WTC11 (cell line): ENCODE data around the gene SEMA4D.

ENCODE experiments used
- ATF1 ChIP-seq: sonication (generic); formaldehyde crosslinking; IDR thresholded peaks from 2 replicates; pipeline ENCODE4 v1.8.1; 2023; ENCODE audit warnings: mild to moderate bottlenecking, moderate library complexity, missing genetic modification reagents
- JUN ChIP-seq: sonication (generic); formaldehyde crosslinking; IDR thresholded peaks from 2 replicates; pipeline ENCODE4 v1.8.0; 2023; ENCODE audit warnings: mild to moderate bottlenecking, missing genetic modification reagents
- SOX15 ChIP-seq: fragments of 250-450 bp; sonication (Bioruptor Pico); IDR thresholded peaks from 2 replicates; pipeline ENCODE4 v1.9.0; 2021; ENCODE audit warnings: mild to moderate bottlenecking
- TF ChIP-seq, protein P1 (sequence below): fragments of 200-600 bp; IDR thresholded peaks from 2 replicates; pipeline ENCODE4 v1.8.0; 2022; ENCODE audit warnings: antibody characterized with exemption
- TF ChIP-seq, protein P2 (sequence below): sonication (generic); formaldehyde crosslinking; IDR thresholded peaks from 2 replicates; pipeline ENCODE4 v1.8.1; 2022; ENCODE audit warnings: mild to moderate bottlenecking, missing genetic modification reagents, moderate library complexity, borderline replicate concordance
- TF ChIP-seq, protein P3 (sequence below): sonication (generic); formaldehyde crosslinking; IDR thresholded peaks from 2 replicates; pipeline ENCODE4 v1.8.1; 2023; ENCODE audit warnings: mild to moderate bottlenecking, missing genetic modification reagents, moderate library complexity

DNA sequence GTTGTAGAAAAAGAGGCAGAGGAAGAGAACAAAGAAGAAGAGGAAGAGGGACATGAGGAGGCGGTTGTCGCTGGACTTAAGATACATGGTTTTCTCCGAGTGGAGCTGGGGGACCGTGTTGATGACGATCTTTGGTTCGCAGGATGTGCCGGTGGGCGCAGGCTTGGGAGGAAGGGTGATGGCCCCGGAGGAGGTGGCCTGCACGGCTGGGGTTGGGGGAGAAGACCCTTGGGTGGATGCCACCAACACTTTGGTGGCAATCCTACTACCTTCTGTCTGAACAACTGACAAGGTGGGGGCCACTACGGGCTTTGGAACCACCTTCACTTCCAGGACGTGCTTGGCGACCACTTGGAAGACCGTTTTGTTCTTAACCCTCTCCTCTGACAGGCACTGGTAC lies 118.9 kb downstream of the SEMA4D start:
- TF ChIP-seq, protein P1, sequence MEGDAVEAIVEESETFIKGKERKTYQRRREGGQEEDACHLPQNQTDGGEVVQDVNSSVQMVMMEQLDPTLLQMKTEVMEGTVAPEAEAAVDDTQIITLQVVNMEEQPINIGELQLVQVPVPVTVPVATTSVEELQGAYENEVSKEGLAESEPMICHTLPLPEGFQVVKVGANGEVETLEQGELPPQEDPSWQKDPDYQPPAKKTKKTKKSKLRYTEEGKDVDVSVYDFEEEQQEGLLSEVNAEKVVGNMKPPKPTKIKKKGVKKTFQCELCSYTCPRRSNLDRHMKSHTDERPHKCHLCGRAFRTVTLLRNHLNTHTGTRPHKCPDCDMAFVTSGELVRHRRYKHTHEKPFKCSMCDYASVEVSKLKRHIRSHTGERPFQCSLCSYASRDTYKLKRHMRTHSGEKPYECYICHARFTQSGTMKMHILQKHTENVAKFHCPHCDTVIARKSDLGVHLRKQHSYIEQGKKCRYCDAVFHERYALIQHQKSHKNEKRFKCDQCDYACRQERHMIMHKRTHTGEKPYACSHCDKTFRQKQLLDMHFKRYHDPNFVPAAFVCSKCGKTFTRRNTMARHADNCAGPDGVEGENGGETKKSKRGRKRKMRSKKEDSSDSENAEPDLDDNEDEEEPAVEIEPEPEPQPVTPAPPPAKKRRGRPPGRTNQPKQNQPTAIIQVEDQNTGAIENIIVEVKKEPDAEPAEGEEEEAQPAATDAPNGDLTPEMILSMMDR, result no peak
- TF ChIP-seq JUN (CRISPR knock-in tag) (no peak), ATF1 (CRISPR knock-in tag) (no peak), SOX15 (CRISPR knock-in tag) (no peak)
- TF ChIP-seq, protein P2, sequence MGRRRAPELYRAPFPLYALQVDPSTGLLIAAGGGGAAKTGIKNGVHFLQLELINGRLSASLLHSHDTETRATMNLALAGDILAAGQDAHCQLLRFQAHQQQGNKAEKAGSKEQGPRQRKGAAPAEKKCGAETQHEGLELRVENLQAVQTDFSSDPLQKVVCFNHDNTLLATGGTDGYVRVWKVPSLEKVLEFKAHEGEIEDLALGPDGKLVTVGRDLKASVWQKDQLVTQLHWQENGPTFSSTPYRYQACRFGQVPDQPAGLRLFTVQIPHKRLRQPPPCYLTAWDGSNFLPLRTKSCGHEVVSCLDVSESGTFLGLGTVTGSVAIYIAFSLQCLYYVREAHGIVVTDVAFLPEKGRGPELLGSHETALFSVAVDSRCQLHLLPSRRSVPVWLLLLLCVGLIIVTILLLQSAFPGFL (CRISPR knock-in tag), result no peak
- TF ChIP-seq, protein P3, sequence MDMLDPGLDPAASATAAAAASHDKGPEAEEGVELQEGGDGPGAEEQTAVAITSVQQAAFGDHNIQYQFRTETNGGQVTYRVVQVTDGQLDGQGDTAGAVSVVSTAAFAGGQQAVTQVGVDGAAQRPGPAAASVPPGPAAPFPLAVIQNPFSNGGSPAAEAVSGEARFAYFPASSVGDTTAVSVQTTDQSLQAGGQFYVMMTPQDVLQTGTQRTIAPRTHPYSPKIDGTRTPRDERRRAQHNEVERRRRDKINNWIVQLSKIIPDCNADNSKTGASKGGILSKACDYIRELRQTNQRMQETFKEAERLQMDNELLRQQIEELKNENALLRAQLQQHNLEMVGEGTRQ (CRISPR knock-in tag), result no peak
